Osteocyte (in vitro differentiated cells): ENCODE data around the gene OSBPL7. TPM values are rescaled to one million over a fixed set of nuclear protein-coding genes. Genes with fewer than 3 reads are reported as not detected.
A peak's percentile ranks its signal among the peaks of the same experiment; 100 is the strongest.

Experiments used
- DNase-seq: peaks from one replicate; pipeline ENCODE4 v3.0.0; 2021; ENCODE audit warnings: mixed read lengths; ENCODE audit not compliant: unreplicated experiment; ENCODE audit errors: extremely low spot score
- H3K27ac Mint-ChIP-seq: one replicate; pipeline ENCODE4 v1.8.0; 2021; ENCODE audit warnings: mild to moderate bottlenecking, mixed read lengths; ENCODE audit not compliant: unreplicated experiment
- H3K27me3 Mint-ChIP-seq: one replicate; pipeline ENCODE4 v1.8.0; 2021; ENCODE audit warnings: mixed read lengths; ENCODE audit not compliant: unreplicated experiment
- H3K36me3 Mint-ChIP-seq: one replicate; pipeline ENCODE4 v1.8.0; 2021; ENCODE audit warnings: mixed read lengths; ENCODE audit not compliant: unreplicated experiment
- H3K4me1 Mint-ChIP-seq: one replicate; pipeline ENCODE4 v1.8.0; 2021; ENCODE audit warnings: mixed read lengths; ENCODE audit not compliant: unreplicated experiment
- H3K4me3 Mint-ChIP-seq: one replicate; pipeline ENCODE4 v1.8.0; 2021; ENCODE audit warnings: mild to moderate bottlenecking, moderate library complexity, mixed read lengths; ENCODE audit not compliant: unreplicated experiment
- H3K9me3 Mint-ChIP-seq: one replicate; pipeline ENCODE4 v1.8.0; 2021; ENCODE audit warnings: mixed read lengths; ENCODE audit not compliant: unreplicated experiment
- total RNA-seq: library from RNA; stranded (reverse); gene quantifications from 2 replicates; pipeline ENCODE4 v1.2.1, GENCODE V29; 2021
- TF ChIP-seq, protein P1 (sequence below): fragments of 200-600 bp; sonication (generic); IDR thresholded peaks from 2 replicates; pipeline ENCODE4 v1.5.0; 2021; ENCODE audit warnings: antibody characterized with exemption, mild to moderate bottlenecking, moderate library complexity

The OSBPL7 gene
- total RNA-seq, 1 donor from 2014 or later, result 18.0 TPM

DNA sequence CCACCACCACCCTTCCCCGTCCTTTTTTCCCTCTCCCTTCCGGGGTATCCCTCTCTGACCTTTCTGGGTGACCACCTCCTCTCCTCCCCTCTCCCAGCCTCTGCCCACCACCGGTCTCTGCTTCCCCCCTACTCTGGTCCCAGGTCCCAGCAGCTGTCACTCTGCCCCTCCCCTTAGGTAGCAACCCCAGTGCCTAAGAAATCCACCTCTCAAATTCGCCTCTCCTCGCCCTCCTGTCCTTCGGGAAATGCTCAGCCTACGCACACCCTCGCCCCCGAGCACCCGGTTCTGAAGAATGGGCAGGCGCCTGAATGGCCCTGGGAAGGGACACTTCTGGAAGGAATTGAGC, 30.1 kb upstream of the OSBPL7 start:
- peaks cover 64% of the 10 kb centered on the region for H3K27me3 Mint-ChIP-seq
- no peaks in the 10 kb centered on the region for H3K9me3 Mint-ChIP-seq
- TF ChIP-seq, protein P1, sequence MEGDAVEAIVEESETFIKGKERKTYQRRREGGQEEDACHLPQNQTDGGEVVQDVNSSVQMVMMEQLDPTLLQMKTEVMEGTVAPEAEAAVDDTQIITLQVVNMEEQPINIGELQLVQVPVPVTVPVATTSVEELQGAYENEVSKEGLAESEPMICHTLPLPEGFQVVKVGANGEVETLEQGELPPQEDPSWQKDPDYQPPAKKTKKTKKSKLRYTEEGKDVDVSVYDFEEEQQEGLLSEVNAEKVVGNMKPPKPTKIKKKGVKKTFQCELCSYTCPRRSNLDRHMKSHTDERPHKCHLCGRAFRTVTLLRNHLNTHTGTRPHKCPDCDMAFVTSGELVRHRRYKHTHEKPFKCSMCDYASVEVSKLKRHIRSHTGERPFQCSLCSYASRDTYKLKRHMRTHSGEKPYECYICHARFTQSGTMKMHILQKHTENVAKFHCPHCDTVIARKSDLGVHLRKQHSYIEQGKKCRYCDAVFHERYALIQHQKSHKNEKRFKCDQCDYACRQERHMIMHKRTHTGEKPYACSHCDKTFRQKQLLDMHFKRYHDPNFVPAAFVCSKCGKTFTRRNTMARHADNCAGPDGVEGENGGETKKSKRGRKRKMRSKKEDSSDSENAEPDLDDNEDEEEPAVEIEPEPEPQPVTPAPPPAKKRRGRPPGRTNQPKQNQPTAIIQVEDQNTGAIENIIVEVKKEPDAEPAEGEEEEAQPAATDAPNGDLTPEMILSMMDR, result no peak
- peak overlapping the region; percentile 14 for H3K4me3 Mint-ChIP-seq
- no peak overlapping the region for H3K27ac Mint-ChIP-seq
- H3K4me1 Mint-ChIP-seq, result peaks cover 17% of the 10 kb centered on the region
- DNase-seq, result no peak
- H3K36me3 Mint-ChIP-seq, result no peaks in the 10 kb centered on the region

DNA sequence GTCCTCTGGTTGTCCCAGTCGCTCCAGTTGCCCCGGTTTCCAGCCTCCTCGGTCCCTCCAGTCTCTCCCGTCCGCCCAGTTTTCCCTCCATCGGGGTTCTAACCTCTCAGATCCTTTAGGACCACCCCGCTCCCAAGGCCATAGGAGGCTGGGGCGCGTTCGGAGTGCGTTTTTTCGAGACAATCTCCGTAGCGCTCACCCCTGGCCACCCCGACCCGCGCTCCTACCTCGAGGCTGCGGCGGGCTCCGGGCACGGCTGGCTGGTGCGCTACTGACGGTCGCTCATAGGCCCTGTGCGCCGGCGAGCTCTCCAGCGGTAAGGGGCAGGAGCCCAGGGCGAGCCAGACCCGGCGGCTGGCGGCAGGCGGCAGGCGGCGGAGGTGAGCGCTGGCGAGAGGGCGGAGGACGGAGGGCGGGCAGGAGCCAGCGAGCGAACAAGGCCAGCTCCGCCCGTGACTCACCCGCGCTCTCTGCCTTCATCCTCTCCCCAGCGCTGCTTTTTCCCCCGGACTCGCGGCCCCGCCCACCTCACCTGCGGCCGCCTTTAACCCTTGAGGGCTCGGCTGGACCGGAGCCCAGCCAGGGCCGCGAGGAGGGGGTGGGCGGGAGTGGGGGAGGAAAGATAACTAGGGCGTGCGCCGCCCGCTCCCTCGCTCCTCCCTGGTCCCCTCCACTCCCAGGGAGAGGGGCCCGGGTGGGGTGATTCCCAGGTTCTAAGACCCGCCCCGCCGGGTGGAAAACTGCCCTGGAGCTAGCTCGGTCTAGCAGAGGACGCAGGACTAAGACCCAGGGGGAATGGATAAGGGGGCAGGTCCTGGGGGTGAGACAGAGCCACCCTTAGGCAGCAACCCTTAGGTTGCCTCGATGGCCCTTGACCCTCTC, 29.3 kb upstream of the OSBPL7 start, which contains the start of gene SP6:
SP6 (minus strand) TSS at position 472 of the 882 bp plus-strand sequence. CDS start 2,734 bp downstream, outside the sequence.
- Mint-ChIP-seq H3K4me1 (peaks cover 18% of the 10 kb centered on the region), H3K4me3 (peak within 1 kb of the TSS; percentile 27), H3K36me3 (no peaks in the 10 kb centered on the region), H3K9me3 (no peaks in the 10 kb centered on the region), H3K27me3 (peaks cover 72% of the 10 kb centered on the region), H3K27ac (no peak within 1 kb of the TSS)
- TF ChIP-seq, protein P1, result peak; percentile 38
- DNase-seq, result no peak

DNA sequence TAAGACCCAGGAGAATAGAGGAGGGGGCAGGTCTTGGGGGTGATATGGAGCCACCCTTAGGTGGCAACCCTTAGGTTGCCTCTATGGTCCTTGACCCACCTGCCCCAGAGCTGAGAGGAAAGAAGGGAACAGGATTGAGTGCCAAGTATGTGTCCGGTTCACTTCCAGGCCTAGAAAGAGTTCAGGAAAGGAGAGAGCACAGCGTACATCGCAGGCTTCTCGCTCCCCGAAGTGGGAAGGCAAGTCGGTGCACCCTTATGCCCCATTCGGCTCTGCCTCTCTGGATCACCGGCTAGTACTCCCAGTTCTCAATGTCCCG, 28.7 kb upstream of the OSBPL7 start:
- Mint-ChIP-seq H3K4me3 (peak overlapping the region; percentile 27), H3K36me3 (no peaks in the 10 kb centered on the region), H3K27ac (no peak overlapping the region), H3K9me3 (no peaks in the 10 kb centered on the region), H3K27me3 (peaks cover 74% of the 10 kb centered on the region), H3K4me1 (peaks cover 18% of the 10 kb centered on the region)
- TF ChIP-seq, protein P1, result no peak
- DNase-seq, result no peak

DNA sequence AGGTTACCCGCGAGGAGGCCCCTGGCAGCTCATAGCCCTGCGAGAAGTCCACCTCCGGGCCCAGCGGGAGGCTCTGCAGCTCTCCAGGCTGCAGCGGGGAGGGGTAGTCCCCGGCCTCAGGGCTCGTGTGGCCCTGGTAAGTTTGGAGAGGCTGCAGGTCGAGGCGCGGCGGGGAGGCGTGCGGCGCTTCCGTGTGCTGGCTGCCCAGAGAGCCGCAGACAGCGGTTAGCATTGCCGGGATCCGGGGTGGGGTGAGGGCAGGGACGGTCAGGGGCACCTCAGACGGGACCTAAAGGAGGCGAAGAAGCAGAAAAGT, 26.6 kb upstream of the OSBPL7 start:
- Mint-ChIP-seq H3K4me3 (no peak overlapping the region), H3K4me1 (peaks cover 19% of the 10 kb centered on the region), H3K9me3 (no peaks in the 10 kb centered on the region), H3K36me3 (no peaks in the 10 kb centered on the region), H3K27ac (no peak overlapping the region), H3K27me3 (peaks cover 57% of the 10 kb centered on the region)
- TF ChIP-seq, protein P1, result no peak
- no peak for DNase-seq

DNA sequence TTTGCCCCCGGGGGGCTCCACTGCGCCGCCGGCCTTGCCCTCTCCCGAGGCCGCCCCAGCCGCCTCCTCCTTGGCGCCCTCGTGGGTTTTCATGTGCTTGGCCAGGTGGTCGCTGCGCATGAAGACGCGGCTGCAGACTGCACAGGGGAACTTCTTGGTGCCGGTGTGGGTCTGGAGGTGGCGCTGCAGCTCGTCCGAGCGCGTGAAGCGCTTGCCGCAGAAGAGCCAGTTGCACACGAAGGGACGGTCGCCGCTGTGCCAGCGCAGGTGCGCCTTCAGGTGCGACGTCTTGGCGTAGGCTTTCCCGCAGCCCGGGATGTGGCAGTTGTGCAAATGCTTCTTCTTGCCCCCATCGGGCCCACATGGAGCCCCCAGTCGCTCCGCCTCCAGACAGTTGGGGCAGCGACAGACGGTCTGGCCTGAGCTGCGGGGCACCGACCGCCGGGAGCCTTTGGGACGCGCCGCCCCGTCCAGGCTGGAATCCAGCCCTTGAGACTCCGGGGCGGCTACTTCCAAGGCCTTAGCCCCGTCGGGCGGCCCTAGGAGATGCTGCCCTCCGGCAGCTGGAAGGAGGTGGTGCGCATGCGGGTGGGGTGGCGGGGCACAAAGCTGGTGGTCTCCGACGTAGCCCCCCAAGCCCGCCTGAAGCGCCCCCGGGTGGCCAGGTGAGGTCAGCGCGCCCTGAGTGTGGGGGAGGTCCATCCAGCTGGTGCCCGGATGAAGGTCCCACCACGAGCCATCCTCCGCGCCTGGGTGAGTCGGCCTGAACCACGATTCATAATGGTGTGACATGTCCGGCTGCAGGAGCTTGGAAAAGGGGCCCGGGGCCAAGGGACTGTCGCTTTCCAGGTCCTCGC, 26.0 kb upstream of the OSBPL7 start:
- H3K27me3 Mint-ChIP-seq, result peaks cover 51% of the 10 kb centered on the region
- no peaks in the 10 kb centered on the region for H3K9me3 Mint-ChIP-seq
- H3K36me3 Mint-ChIP-seq, result no peaks in the 10 kb centered on the region
- no peak overlapping the region for H3K4me3 Mint-ChIP-seq
- H3K27ac Mint-ChIP-seq, result no peak overlapping the region
- H3K4me1 Mint-ChIP-seq, result peaks cover 22% of the 10 kb centered on the region
- no peak for DNase-seq
- TF ChIP-seq, protein P1, result peak; percentile 35
